Measurements from ENCODE around the gene IL34.

IL34 gene

GRCh38 chr16:70699696-70700095 is 53.3 kb downstream of the IL34 start:
- DNase-seq, result no peak
- H3K9me3 ChIP-seq, result no peaks in the 10 kb centered on the region
- H3K4me1 ChIP-seq, result peaks cover 50% of the 10 kb centered on the region
- no peaks in the 10 kb centered on the region; the same call in 1 of the 2 replicates for H3K36me3 ChIP-seq
- no peak for TF ChIP-seq CTCF (IDR thresholded peaks at IDR 0.05; ENCODE audit: low read depth, low read length)
- no peaks in the 10 kb centered on the region for H3K27me3 ChIP-seq
- H3K4me3 ChIP-seq (ENCODE audit: low read depth, low read length), result no peak overlapping the region

- peaks cover 49% of the 10 kb centered on the region for H3K4me1 ChIP-seq
- H3K4me3 ChIP-seq (ENCODE audit: low read depth, low read length), result no peak overlapping the region
- DNase-seq, result no peak
- TF ChIP-seq CTCF (IDR thresholded peaks at IDR 0.05; ENCODE audit: low read depth, low read length), result no peak
- H3K9me3 ChIP-seq, result no peaks in the 10 kb centered on the region
- H3K27me3 ChIP-seq, result no peaks in the 10 kb centered on the region
- H3K36me3 ChIP-seq, result no peaks in the 10 kb centered on the region; the same call in 1 of the 2 replicates
These were observed 54.0 kb downstream of the IL34 start for GRCh38 chr16:70700101-70701020.

GRCh38 chr16:70701036-70701435 is 54.7 kb downstream of the IL34 start:
- peak; percentile 16; the same call in 1 of the 2 replicates for TF ChIP-seq CTCF (IDR thresholded peaks at IDR 0.05; ENCODE audit: low read depth, low read length)
- Histone ChIP-seq H3K27me3 (no peaks in the 10 kb centered on the region), H3K36me3 (no peaks in the 10 kb centered on the region; the same call in 1 of the 2 replicates), H3K9me3 (no peaks in the 10 kb centered on the region), H3K4me3 (ENCODE audit: low read depth, low read length) (no peak overlapping the region), H3K4me1 (peaks cover 42% of the 10 kb centered on the region)
- no peak for DNase-seq

GRCh38 chr16:70701596-70701995 is 55.2 kb downstream of the IL34 start:
- H3K27me3 ChIP-seq, result no peaks in the 10 kb centered on the region
- no peaks in the 10 kb centered on the region for H3K9me3 ChIP-seq
- no peak overlapping the region for H3K4me3 ChIP-seq (ENCODE audit: low read depth, low read length)
- no peak for TF ChIP-seq CTCF (IDR thresholded peaks at IDR 0.05; ENCODE audit: low read depth, low read length)
- no peak for DNase-seq
- peaks cover 37% of the 10 kb centered on the region for H3K4me1 ChIP-seq
- H3K36me3 ChIP-seq, result no peaks in the 10 kb centered on the region; the same call in 1 of the 2 replicates

GRCh38 chr16:70701998-70702397 is 55.6 kb downstream of the IL34 start:
- DNase-seq, result no peak
- Histone ChIP-seq H3K4me3 (ENCODE audit: low read depth, low read length) (no peak overlapping the region), H3K27me3 (no peaks in the 10 kb centered on the region), H3K4me1 (peaks cover 36% of the 10 kb centered on the region), H3K36me3 (no peaks in the 10 kb centered on the region; the same call in 1 of the 2 replicates), H3K9me3 (no peaks in the 10 kb centered on the region)
- TF ChIP-seq CTCF (IDR thresholded peaks at IDR 0.05; ENCODE audit: low read depth, low read length), result no peak

- TF ChIP-seq CTCF (IDR thresholded peaks at IDR 0.05; ENCODE audit: low read depth, low read length), result no peak
- no peaks in the 10 kb centered on the region for H3K27me3 ChIP-seq
- H3K9me3 ChIP-seq, result no peaks in the 10 kb centered on the region
- H3K4me3 ChIP-seq (ENCODE audit: low read depth, low read length), result no peak overlapping the region
- no peaks in the 10 kb centered on the region; the same call in 1 of the 2 replicates for H3K36me3 ChIP-seq
- DNase-seq, result no peak
- peaks cover 34% of the 10 kb centered on the region for H3K4me1 ChIP-seq
These were observed 56.3 kb downstream of the IL34 start for GRCh38 chr16:70702624-70703023.

Data from BE2C (cell line).